GM23248 (cell line): ENCODE results near the gene ACBD7. TPM values are rescaled to one million over a fixed set of nuclear protein-coding genes. Genes with fewer than 3 reads are reported as not detected.

Source experiments
- DNase-seq: peaks from one replicate; pipeline ENCODE4 v3.0.0-alpha.2; 2015
- H2AFZ ChIP-seq: fragments of 200-600 bp; sonication (generic); 2 replicates; pipeline ENCODE4 v1.6.1; 2016; ENCODE audit warnings: antibody characterized with exemption
- H3F3A ChIP-seq: fragments of 200-600 bp; sonication (generic); 2 replicates; pipeline ENCODE4 v1.6.1; 2016; ENCODE audit warnings: mild to moderate bottlenecking, antibody characterized with exemption, mixed run types; ENCODE audit not compliant: insufficient read depth
- H3K27ac ChIP-seq: fragments of 200-600 bp; sonication (generic); 2 replicates; pipeline ENCODE4 v1.5.1; 2016; ENCODE audit warnings: mild to moderate bottlenecking
- H3K27me3 ChIP-seq: fragments of 200-600 bp; sonication (generic); replicated peaks from 2 replicates; pipeline ENCODE4 v1.6.1; 2016; ENCODE audit warnings: mild to moderate bottlenecking; ENCODE audit not compliant: insufficient read depth
- H3K36me3 ChIP-seq: fragments of 200-600 bp; sonication (generic); 2 replicates; pipeline ENCODE4 v1.6.1; 2016; ENCODE audit warnings: low read depth, mild to moderate bottlenecking
- H3K4me1 ChIP-seq: fragments of 200-600 bp; sonication (generic); 2 replicates; pipeline ENCODE4 v1.6.1; 2016; ENCODE audit warnings: mild to moderate bottlenecking; ENCODE audit not compliant: insufficient read depth
- H3K4me2 ChIP-seq: fragments of 200-600 bp; sonication (generic); one replicate; pipeline ENCODE4 v1.6.1; 2016; ENCODE audit warnings: mild to moderate bottlenecking; ENCODE audit not compliant: unreplicated experiment
- H3K4me3 ChIP-seq: fragments of 200-600 bp; sonication (generic); 2 replicates; pipeline ENCODE4 v1.5.1; 2016; ENCODE audit warnings: mild to moderate bottlenecking
- H3K79me2 ChIP-seq: fragments of 200-600 bp; sonication (generic); 2 replicates; pipeline ENCODE4 v1.6.1; 2016; ENCODE audit warnings: mild to moderate bottlenecking; ENCODE audit not compliant: insufficient read depth
- H3K9ac ChIP-seq: fragments of 200-600 bp; sonication (generic); 2 replicates; pipeline ENCODE4 v1.6.1; 2016; ENCODE audit warnings: mild to moderate bottlenecking
- H3K9me2 ChIP-seq: fragments of 200-600 bp; sonication (generic); 2 replicates; pipeline ENCODE4 v1.6.1; 2016; ENCODE audit warnings: mixed run types, mild to moderate bottlenecking, moderate library complexity; ENCODE audit not compliant: insufficient read depth
- H3K9me3 ChIP-seq: fragments of 200-600 bp; sonication (generic); one replicate; pipeline ENCODE4 v1.6.1; 2017; ENCODE audit warnings: low read depth
- H4K20me1 ChIP-seq: fragments of 200-600 bp; sonication (generic); 2 replicates; pipeline ENCODE4 v1.6.0; 2016; ENCODE audit not compliant: insufficient read depth
- EZH2 ChIP-seq: fragments of 200-600 bp; sonication (generic); IDR thresholded peaks from 2 replicates; pipeline ENCODE4 v1.6.1; 2018; ENCODE audit warnings: antibody characterized with exemption, mild to moderate bottlenecking; ENCODE audit not compliant: insufficient read depth, poor library complexity, severe bottlenecking
- EZH2phosphoT487 ChIP-seq: fragments of 200-600 bp; sonication (generic); IDR thresholded peaks from 2 replicates; pipeline ENCODE4 v1.6.1; 2018; ENCODE audit warnings: antibody characterized with exemption, moderate library complexity, mild to moderate bottlenecking, low read depth; ENCODE audit not compliant: insufficient read depth
- WGBS, 2 experiments: methylation state at CpG; one replicate each; pipeline ENCODE4 v1.1.6; 2015 to 2017; ENCODE audit warnings: low lambda C conversion rate in 2 of 2, low coverage in 1 of 2; ENCODE audit errors: missing lambda C conversion rate in 2 of 2; 5-methylcytosine and 5-hydroxymethylcytosine counted together
- in situ Hi-C: fragments of 300-500 bp; cut with MboI; formaldehyde crosslinking; loops from 2 replicates; pipeline ENCODE4 v1.15.0; 2020
- polyA plus RNA-seq: library from polyadenylated mRNA; unstranded; fragments of >200 nt; fragmentation: Nextera tagmentation; extraction: Ambion mirVana; gene quantifications from 2 replicates; pipeline ENCODE4 v1.2.1, GENCODE V29; 2016
- total RNA-seq: library from RNA; depleted of rRNA; stranded (reverse); fragments of >200 nt; shearing (Covaris generic); gene quantifications from 2 replicates; pipeline ENCODE4 v1.2.3, GENCODE V29; 2014

The ACBD7 gene
- total and polyA plus RNA-seq, 2 experiments from 2014 or later, result 0.11 TPM; not detected in 1

DNA sequence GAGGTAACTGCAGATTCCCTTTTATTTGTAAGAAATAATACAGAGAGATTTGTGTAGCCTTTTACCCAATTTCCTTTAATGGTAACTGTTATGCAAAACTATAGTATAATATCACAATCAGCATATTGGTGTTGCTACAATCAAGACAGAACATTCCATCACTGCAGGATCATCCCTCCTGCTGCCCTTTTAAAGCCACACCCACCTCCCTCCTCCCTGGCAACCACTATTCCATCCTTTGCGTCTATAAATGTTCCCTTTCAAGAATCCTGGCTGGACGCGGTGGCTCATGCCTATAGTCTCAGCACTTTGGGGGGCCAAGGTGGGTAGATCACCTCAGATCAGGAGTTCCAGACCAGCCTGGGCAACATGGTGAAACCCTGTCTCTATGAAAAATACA, 13.2 kb downstream of the ACBD7 start:
- no peak for DNase-seq
- in situ Hi-C loops, result no loop called here
- no peaks in the 10 kb centered on the region for H3K9me3 ChIP-seq
- H3K4me2 ChIP-seq, result no peak overlapping the region
- no peaks in the 10 kb centered on the region for H3K27me3 ChIP-seq
- no peaks in the 10 kb centered on the region for H3F3A ChIP-seq
- no peaks in the 10 kb centered on the region for H4K20me1 ChIP-seq
- no peaks in the 10 kb centered on the region for H3K79me2 ChIP-seq
- no peak overlapping the region for H2AFZ ChIP-seq
- no peak overlapping the region for H3K27ac ChIP-seq
- TF ChIP-seq EZH2phosphoT487, result no peak
- no peak for TF ChIP-seq EZH2
- no peaks in the 10 kb centered on the region for H3K36me3 ChIP-seq
- WGBS, 2 experiments, result 70 to 85% methylated on average over 3 of the region's 3 CpGs
- no peaks in the 10 kb centered on the region for H3K4me1 ChIP-seq
- no peaks in the 10 kb centered on the region for H3K9me2 ChIP-seq
- H3K9ac ChIP-seq, result no peak overlapping the region
- no peak overlapping the region for H3K4me3 ChIP-seq

DNA sequence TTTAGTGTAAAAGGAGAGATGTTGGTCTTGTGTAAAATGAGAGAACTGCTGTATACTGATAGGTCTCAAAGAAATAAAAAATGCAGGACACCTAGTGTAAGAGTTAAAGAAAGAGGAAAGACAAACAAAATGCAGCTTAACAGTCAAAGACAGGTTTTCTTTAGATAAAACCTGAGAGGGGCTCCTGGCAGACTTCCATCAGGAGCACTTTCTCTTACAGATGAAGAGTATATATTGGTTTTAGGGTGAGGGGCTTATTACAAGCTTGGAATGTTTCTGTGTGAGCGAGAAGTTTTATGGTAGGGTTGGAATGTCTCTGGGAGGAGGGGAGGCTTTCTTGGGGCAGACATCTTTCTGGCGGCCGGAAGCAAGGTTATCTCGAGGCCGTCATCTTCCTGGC, 16.2 kb downstream of the ACBD7 start:
- Histone ChIP-seq H3F3A (no peaks in the 10 kb centered on the region), H3K4me1 (no peaks in the 10 kb centered on the region), H3K36me3 (no peaks in the 10 kb centered on the region), H3K9me3 (no peaks in the 10 kb centered on the region), H3K4me2 (no peak overlapping the region), H3K79me2 (no peaks in the 10 kb centered on the region), H3K9ac (no peak overlapping the region), H3K9me2 (no peaks in the 10 kb centered on the region), H3K27me3 (no peaks in the 10 kb centered on the region), H3K27ac (no peak overlapping the region), H4K20me1 (no peaks in the 10 kb centered on the region), H3K4me3 (no peak overlapping the region), H2AFZ (no peak overlapping the region)
- WGBS, 2 experiments, result 80 to 84% methylated on average over 5 of the region's 5 CpGs
- TF ChIP-seq EZH2phosphoT487 (no peak), EZH2 (no peak)
- DNase-seq, result no peak
- in situ Hi-C loops, result no loop called here

DNA sequence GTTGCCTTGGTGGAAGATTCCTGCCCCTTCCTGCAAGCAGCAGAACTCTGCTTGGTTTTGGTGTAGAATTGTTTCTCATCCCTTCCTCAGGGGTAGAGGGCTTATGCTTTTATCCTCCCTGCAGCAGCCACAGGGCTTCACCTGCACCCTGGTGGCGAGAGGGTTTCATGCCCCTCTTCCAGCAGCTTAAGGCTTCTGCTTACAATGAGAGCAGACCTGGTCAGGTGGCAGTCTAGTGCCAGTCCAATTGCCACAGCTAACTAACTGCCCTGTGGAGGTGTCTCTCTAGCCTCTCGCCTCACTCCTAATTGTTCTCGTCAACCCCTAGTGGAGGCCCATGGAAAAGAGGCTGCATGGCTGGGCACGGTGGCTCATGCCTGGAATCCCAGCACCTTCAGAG, 19.3 kb downstream of the ACBD7 start:
- 56 to 59% methylated on average over 4 of the region's 4 CpGs for WGBS, 2 experiments
- DNase-seq, result no peak
- H3K36me3 ChIP-seq, result no peaks in the 10 kb centered on the region
- no peaks in the 10 kb centered on the region for H4K20me1 ChIP-seq
- H3K9me2 ChIP-seq, result no peaks in the 10 kb centered on the region
- no peaks in the 10 kb centered on the region for H3F3A ChIP-seq
- no peaks in the 10 kb centered on the region for H3K79me2 ChIP-seq
- in situ Hi-C loops, result no loop called here
- no peak overlapping the region for H3K4me2 ChIP-seq
- H2AFZ ChIP-seq, result no peak overlapping the region
- H3K27me3 ChIP-seq, result no peaks in the 10 kb centered on the region
- no peaks in the 10 kb centered on the region for H3K4me1 ChIP-seq
- no peak overlapping the region for H3K4me3 ChIP-seq
- no peak for TF ChIP-seq EZH2
- TF ChIP-seq EZH2phosphoT487, result no peak
- H3K9me3 ChIP-seq, result no peaks in the 10 kb centered on the region
- no peak overlapping the region for H3K27ac ChIP-seq
- no peak overlapping the region for H3K9ac ChIP-seq

DNA sequence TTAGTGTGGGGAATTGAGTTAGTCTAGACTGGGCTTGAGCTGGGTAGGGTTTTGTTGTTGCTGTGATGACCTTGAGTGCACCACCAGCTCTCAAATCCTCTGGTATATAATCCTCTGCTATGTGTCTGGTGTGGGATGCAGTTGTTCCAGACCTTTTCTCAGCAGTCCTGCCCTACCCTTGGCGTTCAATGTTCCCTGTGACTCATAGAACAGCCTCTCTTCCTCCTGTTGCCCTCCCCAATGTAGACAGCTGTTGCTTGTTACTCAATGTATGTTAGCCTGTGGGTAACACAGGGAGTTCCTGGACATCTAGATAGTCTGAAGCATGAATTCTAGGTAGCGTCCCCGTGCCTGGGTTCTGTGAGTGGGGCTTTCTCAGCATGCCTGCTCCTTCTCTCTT, 19.8 kb downstream of the ACBD7 start:
- DNase-seq, result peak; percentile 62
- in situ Hi-C loops, result no loop called here

DNA sequence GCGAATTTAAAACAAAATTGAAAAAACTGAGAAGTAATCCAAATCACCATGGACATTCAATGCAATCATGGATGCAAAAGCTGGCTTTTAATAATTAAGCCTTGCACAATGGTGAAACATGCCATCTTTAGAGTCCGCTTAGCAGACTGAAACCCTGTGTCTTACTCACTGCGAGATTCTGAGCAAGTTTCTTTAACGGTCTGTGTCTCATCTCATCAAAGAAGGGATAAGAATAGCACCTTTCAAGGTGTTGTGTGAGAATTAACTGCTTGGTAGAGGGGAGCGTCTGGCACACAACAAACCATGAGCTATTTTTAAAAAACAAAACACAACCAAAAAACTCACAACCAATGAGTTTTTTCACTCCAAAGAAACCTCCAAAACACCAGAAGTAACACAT, 21.4 kb downstream of the ACBD7 start:
- Histone ChIP-seq H2AFZ (no peak overlapping the region), H3K79me2 (no peaks in the 10 kb centered on the region), H3K36me3 (no peaks in the 10 kb centered on the region), H3K27ac (no peak overlapping the region), H3F3A (no peaks in the 10 kb centered on the region), H3K9me2 (no peaks in the 10 kb centered on the region), H4K20me1 (no peaks in the 10 kb centered on the region), H3K4me2 (no peak overlapping the region), H3K4me1 (no peaks in the 10 kb centered on the region), H3K9ac (no peak overlapping the region), H3K9me3 (no peaks in the 10 kb centered on the region), H3K27me3 (no peaks in the 10 kb centered on the region), H3K4me3 (no peak overlapping the region)
- TF ChIP-seq EZH2 (no peak), EZH2phosphoT487 (no peak)
- WGBS, 2 experiments, result 72 to 76% methylated on average over 5 of the region's 5 CpGs
- in situ Hi-C loops, result no loop called here
- DNase-seq, result no peak

More for the DNA sequence above, 19.8 kb downstream of the ACBD7 start:
- H3K9ac ChIP-seq, result no peak overlapping the region
- no peak overlapping the region for H3K27ac ChIP-seq
- no peak overlapping the region for H3K4me3 ChIP-seq
- no peaks in the 10 kb centered on the region for H3K79me2 ChIP-seq
- H4K20me1 ChIP-seq, result no peaks in the 10 kb centered on the region
- H3K27me3 ChIP-seq, result no peaks in the 10 kb centered on the region
- TF ChIP-seq EZH2 (no peak), EZH2phosphoT487 (no peak)
- no peak overlapping the region for H2AFZ ChIP-seq
- WGBS, 2 experiments, result 21 to 42% methylated on average over 3 of the region's 3 CpGs
- H3K9me2 ChIP-seq, result no peaks in the 10 kb centered on the region
- no peaks in the 10 kb centered on the region for H3K4me1 ChIP-seq
- no peaks in the 10 kb centered on the region for H3F3A ChIP-seq
- no peak overlapping the region for H3K4me2 ChIP-seq
- no peaks in the 10 kb centered on the region for H3K36me3 ChIP-seq
- H3K9me3 ChIP-seq, result no peaks in the 10 kb centered on the region
